LNCAP (cell line): Measurements from ENCODE around the gene SPOP.

ENCODE experiments used
- CTCF ChIP-seq: fragments of 450-650 bp; IDR thresholded peaks from 2 replicates; pipeline ENCODE4 v1.5.1; 2017; ENCODE audit warnings: mild to moderate bottlenecking

SPOP gene

DNA sequence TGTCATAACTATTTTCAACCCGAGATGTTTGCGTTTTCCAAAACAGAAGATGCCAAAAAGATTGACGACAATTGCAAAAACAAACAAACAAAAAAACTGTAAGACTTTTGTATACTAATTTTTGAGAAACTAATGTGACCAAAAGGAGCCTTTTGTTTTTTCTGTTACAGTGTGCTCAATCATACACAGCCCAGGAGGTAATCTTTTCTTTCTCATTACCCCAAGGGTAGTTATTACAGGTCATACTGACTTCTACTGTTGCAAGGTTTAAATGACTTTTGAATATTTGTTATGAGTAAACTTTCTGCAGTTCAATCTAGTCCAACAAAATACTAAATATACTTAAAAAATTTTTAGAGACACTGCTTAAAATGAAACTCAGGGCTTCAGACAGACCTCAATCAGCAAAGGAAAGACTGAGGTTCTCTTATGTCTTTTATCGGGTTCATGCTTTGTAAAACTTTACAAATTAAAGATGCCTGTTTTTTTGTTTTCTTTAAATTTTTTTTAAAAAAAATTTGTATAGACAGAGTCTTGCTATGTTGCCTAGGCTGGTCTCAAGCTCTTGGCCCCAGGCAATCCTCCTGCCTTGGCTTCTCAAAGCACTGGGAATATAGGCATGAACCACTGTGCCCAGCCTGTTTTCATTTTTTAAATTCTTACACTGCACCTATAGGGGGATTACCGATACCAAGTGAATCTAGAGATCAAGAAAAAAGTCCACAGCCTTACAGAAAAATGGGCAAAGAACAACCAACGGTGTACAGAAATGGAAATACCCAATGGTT is 47.6 kb downstream of the SPOP start:
- no peak for TF ChIP-seq CTCF

- TF ChIP-seq CTCF: no peak
Measured at GRCh38 chr17:49629447-49629846, 48.5 kb downstream of the SPOP start.

- no peak for TF ChIP-seq CTCF
Measured at GRCh38 chr17:49624896-49625295, 53.0 kb downstream of the SPOP start.

DNA sequence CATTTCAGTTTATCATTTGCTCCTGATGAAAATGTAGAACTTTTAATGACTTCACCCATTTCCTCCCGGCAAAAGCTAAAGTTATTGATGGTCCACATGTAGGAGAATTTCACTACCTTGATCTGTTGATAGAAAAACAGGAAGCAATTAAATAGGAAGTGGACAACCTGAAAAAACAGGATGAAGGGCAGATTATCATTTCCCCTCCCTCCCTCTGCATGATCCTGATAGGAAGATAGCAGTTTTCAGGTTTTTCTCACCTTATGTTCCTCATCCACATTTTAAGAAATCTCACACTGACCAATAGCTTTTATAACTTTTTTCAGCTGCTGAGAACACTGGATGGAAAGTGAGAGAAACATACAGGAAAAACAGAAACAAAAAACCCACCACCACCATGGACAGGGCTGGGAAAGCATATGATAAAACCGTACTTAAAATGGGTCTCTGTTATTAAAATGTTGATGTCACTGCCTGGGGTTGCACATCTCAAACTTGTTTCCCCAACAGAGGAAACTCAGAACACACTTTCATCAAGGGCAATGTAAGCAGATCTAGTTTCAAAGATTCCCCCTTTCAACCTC is 55.9 kb downstream of the SPOP start:
- TF ChIP-seq CTCF: no peak

- TF ChIP-seq CTCF: no peak
Measured at GRCh38 chr17:49621420-49621819, 56.5 kb downstream of the SPOP start.

DNA sequence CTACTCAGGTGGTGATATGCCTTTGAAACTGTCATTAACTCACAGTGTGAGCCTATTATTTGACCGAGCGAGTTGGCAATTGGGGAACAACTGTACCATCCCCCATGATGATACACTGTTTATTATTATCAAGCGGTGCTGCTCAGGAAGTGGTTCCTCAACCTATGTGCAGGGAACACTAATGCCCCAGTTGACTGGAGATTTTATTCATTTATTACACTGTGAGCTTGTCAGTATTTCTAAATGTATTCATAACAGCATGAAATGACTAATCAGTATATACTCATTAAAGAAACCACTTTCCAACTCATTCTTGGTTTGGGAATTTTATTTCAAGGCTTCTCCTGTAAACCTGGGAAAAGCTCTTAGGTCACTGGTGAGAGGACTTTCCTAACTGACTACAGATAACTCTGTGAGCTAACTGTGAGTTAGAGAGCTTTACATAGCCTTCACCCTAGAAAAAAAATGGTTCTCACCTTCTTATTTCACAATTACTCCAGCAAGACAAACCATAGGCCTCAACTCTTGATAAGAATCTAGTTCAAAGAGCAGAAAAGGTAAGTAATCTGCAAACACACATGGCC is 59.8 kb downstream of the SPOP start:
- no peak for TF ChIP-seq CTCF

DNA sequence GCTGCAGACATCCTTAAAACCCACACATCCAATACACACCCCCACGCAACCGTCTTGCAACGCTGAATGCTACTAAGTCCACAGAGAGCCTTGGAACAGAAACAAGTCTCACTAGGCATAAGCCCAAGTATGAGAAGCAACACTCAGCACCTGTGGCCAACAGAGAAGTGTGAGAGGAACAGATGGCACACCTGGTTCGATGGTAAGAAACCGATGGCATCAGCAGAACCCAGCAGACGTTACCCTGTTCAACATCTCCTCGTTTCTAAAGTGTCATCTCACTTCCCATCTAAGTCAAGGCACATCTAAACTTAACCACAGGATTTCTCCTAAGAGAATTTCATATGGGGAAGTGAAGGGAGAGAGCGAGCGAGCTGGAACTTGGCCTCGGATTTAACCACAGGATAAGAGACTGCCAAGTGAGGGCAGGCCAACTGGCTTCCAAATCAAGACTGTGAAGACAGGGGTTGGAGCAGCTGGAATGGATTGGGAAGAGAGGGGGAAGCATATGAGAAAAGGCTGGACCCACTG is 61.2 kb downstream of the SPOP start:
- TF ChIP-seq CTCF: no peak
